GM21619 (cell line): ENCODE results near the gene NUDT17.

ENCODE experiments used
- ATAC-seq: cut with Tn5 transposase; IDR thresholded peaks from one replicate; pipeline ENCODE4 v1.9.1; 2021; ENCODE audit not compliant: unreplicated experiment

Gene NUDT17

GRCh38 chr1:145846201-145846612 is 777 bp downstream of the NUDT17 start:
- ATAC-seq, result no peak

DNA sequence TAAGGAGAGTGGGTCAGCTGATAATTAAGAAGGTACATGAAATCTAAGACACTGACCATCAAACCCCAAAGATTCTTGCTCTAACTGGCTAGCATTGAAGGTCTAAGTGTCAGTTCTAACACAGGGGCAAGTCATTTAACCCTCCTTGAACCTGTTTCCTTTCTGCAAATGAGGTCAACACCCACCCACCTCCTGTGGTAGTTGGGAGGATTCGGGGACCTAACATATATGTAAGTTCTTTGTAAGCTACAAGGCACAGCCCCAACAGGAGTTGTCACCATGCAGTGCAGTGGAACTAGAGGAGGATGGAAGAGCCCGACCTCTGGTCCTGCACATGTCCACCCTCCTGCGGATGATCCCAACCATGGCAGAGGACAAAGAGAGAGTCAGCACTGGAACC is 2.4 kb downstream of the NUDT17 start:
- ATAC-seq, result no peak

GRCh38 chr1:145849356-145850160 is 4.1 kb downstream of the NUDT17 start:
- ATAC-seq, result no peak

- ATAC-seq, result no peak
Observed at GRCh38 chr1:145855426-145855948, 10.1 kb downstream of the NUDT17 start.

DNA sequence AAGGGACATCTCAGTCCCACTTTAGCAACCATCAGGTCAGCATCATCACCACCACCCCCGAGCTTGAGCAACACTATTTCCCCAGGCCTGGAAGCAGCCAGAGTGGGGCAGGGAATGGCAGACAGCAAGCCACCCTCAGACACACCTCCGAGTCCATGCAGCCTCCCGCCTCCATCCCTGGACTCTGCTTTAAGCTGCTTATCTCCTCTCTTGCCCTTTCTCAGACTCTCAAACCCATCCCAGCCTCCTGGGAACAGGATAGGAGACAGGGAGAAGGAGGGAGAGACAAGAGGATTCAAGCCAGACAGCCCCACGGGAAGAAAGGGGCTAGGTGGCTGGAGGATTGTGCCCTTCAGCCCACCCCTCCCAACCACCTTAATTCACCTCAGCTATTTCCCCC is 11.7 kb downstream of the NUDT17 start:
- no peak for ATAC-seq

DNA sequence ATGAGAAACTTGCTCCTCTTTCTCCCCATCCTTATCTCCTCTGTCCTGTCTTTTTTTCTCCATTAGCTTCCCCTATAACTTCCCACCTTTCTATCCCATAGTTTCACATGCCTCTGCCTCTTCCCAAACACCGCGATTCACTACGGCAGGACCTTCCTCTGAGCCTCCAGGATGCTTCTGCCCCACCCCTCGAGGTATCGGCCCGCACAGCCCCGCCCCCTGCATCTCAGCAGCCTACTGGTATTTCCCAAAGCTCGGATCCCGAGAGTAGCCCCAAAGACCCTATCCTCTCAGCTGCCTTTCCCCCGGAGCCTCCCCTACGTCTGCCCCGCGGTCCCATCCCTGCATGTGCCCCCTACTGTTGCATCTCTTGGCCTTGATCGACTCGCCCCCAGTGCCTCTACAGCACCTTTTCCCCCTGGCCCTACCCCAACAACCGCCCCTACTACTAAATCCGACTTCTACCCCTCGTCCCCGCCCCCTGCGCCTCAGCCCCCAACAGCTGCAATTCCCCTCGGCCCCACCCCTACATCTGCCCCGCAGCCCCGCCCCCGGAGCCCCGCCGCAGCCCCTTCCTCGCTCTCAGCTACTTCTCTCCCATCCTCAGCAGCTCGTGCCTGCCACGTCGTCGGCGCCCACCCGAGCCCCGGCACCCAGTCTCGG is 12.9 kb downstream of the NUDT17 start:
- ATAC-seq, result peak; percentile 22

DNA sequence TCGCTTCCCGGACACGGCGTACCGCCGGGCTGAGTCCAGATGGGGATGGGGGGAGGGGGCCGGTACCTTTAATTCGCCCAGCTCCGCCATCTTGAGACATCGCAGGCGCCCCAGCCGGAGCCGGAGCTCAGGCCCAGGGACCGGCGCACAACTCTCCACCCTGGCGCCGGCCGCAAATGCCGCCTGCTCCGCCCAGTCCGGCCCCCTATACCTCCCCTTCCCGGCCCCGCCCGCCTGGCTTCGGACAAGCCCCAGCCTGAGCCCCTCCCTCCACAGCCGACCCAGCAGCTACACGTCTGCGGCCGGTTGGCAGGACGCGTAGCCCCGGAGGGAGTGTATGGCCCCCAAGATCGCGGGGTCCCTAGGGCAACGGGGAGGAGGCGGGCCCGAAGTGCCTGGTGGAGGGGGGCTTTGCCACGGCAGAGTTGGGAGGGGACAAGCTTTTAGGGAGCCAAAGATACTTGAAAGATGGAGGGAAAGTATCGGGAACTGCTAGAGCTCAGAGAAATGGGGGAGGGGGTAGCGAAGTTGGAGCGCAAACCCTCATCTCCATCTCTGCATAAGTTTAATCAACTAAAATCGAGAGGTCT is 13.6 kb downstream of the NUDT17 start, which contains the start of gene PIAS3:
Gene PIAS3, minus strand, starts transcription at position 181 of the 590 bp plus-strand sequence. Its CDS starts 91 bp downstream, at position 90.
- ATAC-seq, result peak; percentile 84

- peak; percentile 75 for ATAC-seq
Observed at GRCh38 chr1:145859491-145860023, 14.1 kb downstream of the NUDT17 start.

- ATAC-seq, result no peak
Observed at GRCh38 chr1:145863282-145864018, 18.0 kb downstream of the NUDT17 start.

DNA sequence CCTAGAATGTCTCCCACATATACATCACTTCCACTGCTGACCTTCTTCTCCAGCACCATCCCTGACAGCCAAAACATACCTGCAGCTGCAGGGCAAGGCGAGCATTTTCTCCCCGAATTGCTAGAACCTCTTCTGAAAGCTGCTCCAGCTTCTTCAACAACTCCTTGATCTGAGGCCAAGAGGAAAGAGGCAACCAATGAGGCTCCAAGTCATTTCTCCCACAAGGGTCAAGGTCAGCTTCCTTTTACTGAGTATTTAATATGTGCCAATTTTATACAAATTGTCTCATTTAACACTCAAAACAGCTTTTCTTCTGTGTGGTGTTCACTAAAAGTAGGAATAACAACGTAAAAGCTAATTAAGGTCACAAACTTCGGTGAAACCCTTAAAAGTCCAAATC is 22.8 kb downstream of the NUDT17 start:
- no peak for ATAC-seq

DNA sequence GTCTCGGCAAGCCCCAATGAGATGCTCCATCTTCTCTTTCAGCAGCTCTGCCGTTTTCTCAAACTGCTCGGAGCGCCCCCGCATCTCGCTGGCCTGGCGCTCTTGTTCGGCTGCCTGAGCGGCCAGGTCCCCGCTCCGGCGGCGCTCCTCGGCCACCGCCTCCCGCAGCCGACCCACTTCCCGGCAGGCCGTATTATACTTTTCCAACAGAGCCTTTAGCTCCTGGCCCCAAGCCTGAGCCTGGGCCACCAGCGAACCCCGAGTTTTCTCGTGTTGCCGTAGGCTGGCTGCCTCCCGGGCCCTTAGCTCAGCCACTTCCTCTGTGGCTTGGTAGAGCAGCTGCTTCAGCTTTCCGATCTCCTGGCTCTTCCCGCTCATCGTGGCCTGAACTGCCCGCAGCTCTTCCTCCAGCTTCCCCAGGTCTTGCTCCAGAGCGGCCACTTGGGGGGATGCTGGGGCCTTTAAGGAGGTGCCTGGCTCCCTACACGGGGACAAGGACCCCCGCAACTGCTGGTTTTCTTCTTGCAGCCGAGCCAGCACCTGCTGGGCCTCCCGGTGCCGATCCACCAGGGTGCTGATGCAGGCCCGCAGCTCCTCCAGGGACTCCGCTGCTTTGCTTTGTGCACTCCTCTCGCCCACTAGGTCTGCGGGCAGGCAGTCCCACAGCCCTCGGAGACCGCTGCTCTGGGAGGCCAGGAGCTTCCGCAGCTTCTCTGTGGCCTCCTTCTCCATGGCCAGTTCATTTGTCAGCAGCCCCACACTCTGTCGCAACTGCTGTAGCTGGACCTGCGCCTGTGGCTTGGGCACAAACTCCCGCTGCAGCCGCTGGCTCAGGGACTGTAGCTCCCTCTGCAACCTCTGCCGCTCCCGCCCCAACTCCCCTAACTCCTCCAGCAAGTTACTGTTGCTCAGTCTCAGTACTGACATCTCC is 26.8 kb downstream of the NUDT17 start:
- no peak for ATAC-seq

GRCh38 chr1:145874646-145875045 is 29.2 kb downstream of the NUDT17 start:
- ATAC-seq, result no peak

GRCh38 chr1:145877923-145878486 is 32.6 kb downstream of the NUDT17 start:
- ATAC-seq, result no peak

GRCh38 chr1:145878724-145879123 is 33.3 kb downstream of the NUDT17 start:
- ATAC-seq, result no peak

DNA sequence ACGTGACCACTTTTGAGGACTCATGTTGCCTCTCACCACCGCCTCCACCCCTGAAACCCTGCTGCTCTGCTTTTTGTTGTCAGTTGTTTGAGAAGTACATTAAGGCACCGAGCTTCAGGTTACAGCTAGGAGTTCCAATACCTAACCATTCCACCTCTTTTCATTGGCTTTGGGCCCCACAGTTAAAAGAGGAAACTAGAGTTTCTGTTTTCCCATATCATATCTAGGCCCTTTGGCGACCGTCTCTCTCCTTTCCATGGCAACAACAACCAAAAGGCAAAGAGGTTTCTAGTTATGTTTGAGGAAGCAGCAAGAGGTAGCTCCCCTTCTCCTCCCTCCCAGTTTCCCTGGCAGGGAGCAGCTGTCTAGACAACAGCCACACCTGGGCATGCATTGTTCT is 34.3 kb downstream of the NUDT17 start:
- no peak for ATAC-seq

- no peak for ATAC-seq
Observed at GRCh38 chr1:145884675-145885074, 39.2 kb downstream of the NUDT17 start.

DNA sequence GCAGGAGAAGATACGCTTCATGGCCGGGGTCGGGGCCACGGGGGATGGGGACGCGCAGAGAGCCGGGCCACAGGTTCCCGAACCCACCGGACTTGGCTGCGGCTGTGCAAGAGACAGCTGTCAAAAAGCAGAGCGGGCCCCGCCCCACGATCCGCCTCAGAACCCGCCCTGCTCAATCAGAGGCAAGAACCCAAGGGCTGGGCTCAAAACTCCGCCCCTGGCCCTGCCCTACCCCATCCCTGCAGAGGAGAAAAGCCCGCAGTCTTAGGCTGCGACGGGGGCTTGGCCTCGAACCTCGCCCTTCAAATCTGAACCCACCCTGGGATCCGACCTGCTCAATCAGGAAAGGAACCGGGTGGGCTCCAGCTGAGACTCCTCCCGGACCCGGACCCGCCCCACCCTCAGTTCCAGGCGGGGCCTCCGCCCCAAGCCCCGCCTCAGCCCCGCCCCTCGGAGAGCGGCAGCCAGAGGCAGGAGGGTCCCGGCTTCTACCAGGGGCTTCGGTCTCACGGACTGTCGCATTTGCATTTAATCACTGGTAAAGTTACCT is 40.4 kb downstream of the NUDT17 start, which contains the start of gene ANKRD35:
Gene ANKRD35, minus strand, starts transcription at position 129 of the 550 bp plus-strand sequence. Its CDS starts 108 bp downstream, at position 21.
- ATAC-seq, result peak; percentile 99

GRCh38 chr1:145886390-145886789 is 41.0 kb downstream of the NUDT17 start:
- ATAC-seq, result no peak

- ATAC-seq, result no peak
Observed at GRCh38 chr1:145886816-145887215, 41.4 kb downstream of the NUDT17 start.
